Endothelial cell (in vitro differentiated cells): ENCODE measurements around the gene CHP2. TPM values are rescaled to one million over a fixed set of nuclear protein-coding genes. Genes with fewer than 3 reads are reported as not detected.
"Not testable (repeated sequence)": the region's sequence is repeated elsewhere in the genome, so short reads cannot be mapped to it uniquely, and the experiment has no call there.

Experiments
- DNase-seq: peaks from one replicate; pipeline ENCODE4 v3.0.0; 2021; ENCODE audit warnings: low spot score
- H3K27ac Mint-ChIP-seq: one replicate; pipeline ENCODE4 v1.8.0; 2021; ENCODE audit warnings: mixed read lengths, inconsistent platforms; ENCODE audit not compliant: unreplicated experiment
- H3K27me3 Mint-ChIP-seq: one replicate; pipeline ENCODE4 v1.8.0; 2021; ENCODE audit warnings: mild to moderate bottlenecking, moderate library complexity, mixed read lengths, inconsistent platforms; ENCODE audit not compliant: unreplicated experiment
- H3K36me3 Mint-ChIP-seq: one replicate; pipeline ENCODE4 v1.8.0; 2021; ENCODE audit warnings: mild to moderate bottlenecking, low read depth, mixed read lengths, inconsistent platforms; ENCODE audit not compliant: unreplicated experiment
- H3K4me1 Mint-ChIP-seq: one replicate; pipeline ENCODE4 v1.8.0; 2021; ENCODE audit warnings: mild to moderate bottlenecking, mixed read lengths, inconsistent platforms; ENCODE audit not compliant: unreplicated experiment
- H3K4me3 Mint-ChIP-seq: one replicate; pipeline ENCODE4 v1.8.0; 2021; ENCODE audit warnings: mild to moderate bottlenecking, mixed read lengths, inconsistent platforms; ENCODE audit not compliant: unreplicated experiment
- H3K9me3 Mint-ChIP-seq: one replicate; pipeline ENCODE4 v1.8.0; 2021; ENCODE audit warnings: mixed read lengths, inconsistent platforms; ENCODE audit not compliant: unreplicated experiment
- CTCF ChIP-seq: fragments of 200-600 bp; sonication (generic); IDR thresholded peaks from one replicate; pipeline ENCODE4 v1.5.0; 2021; ENCODE audit warnings: antibody characterized with exemption; ENCODE audit not compliant: unreplicated experiment
- total RNA-seq: library from RNA; stranded (reverse); fragmentation: NEBNext Ultra II Directional; extraction: Animal tissue kit (Norgen Biotek cat#: 25700); gene quantifications from one replicate; pipeline ENCODE4 v1.2.1, GENCODE V29; 2021; ENCODE audit not compliant: unreplicated experiment

CHP2 gene
- total RNA-seq, 1 donor from 2014 or later: not detected

GRCh38 chr16:23734176-23734893 lies 20.5 kb upstream of the CHP2 start:
- no peak overlapping the region for H3K4me3 Mint-ChIP-seq
- no peak overlapping the region for H3K27ac Mint-ChIP-seq

GRCh38 chr16:23737423-23738028 lies 17.3 kb upstream of the CHP2 start:
- H3K36me3 Mint-ChIP-seq, H3K27ac Mint-ChIP-seq, H3K4me3 Mint-ChIP-seq, H3K27me3 Mint-ChIP-seq, DNase-seq, H3K9me3 Mint-ChIP-seq, H3K4me1 Mint-ChIP-seq: not testable (repeated sequence)

More at GRCh38 chr16:23734176-23734893, 20.5 kb upstream of the CHP2 start:
- Mint-ChIP-seq H3K9me3 (no peaks in the 10 kb centered on the region), H3K36me3 (no peaks in the 10 kb centered on the region), H3K4me1 (no peaks in the 10 kb centered on the region), H3K27me3 (no peaks in the 10 kb centered on the region)
- no peak for TF ChIP-seq CTCF
- DNase-seq: no peak

GRCh38 chr16:23739516-23739915 lies 15.3 kb upstream of the CHP2 start:
- H3K9me3 Mint-ChIP-seq: no peaks in the 10 kb centered on the region
- no peak overlapping the region for H3K27ac Mint-ChIP-seq
- no peak for DNase-seq
- H3K4me3 Mint-ChIP-seq: no peak overlapping the region
- no peak for TF ChIP-seq CTCF
- no peaks in the 10 kb centered on the region for H3K27me3 Mint-ChIP-seq
- no peaks in the 10 kb centered on the region for H3K36me3 Mint-ChIP-seq
- no peaks in the 10 kb centered on the region for H3K4me1 Mint-ChIP-seq

GRCh38 chr16:23741675-23742303 lies 13.0 kb upstream of the CHP2 start:
- Mint-ChIP-seq H3K4me1 (no peaks in the 10 kb centered on the region), H3K4me3 (no peak overlapping the region), H3K9me3 (no peaks in the 10 kb centered on the region), H3K27me3 (no peaks in the 10 kb centered on the region), H3K27ac (no peak overlapping the region), H3K36me3 (no peaks in the 10 kb centered on the region)
- no peak for DNase-seq
- TF ChIP-seq CTCF: no peak

GRCh38 chr16:23742766-23743165 lies 12.1 kb upstream of the CHP2 start:
- no peaks in the 10 kb centered on the region for H3K9me3 Mint-ChIP-seq
- H3K27me3 Mint-ChIP-seq: no peaks in the 10 kb centered on the region
- no peak overlapping the region for H3K27ac Mint-ChIP-seq
- no peak overlapping the region for H3K4me3 Mint-ChIP-seq
- TF ChIP-seq CTCF: no peak
- no peaks in the 10 kb centered on the region for H3K36me3 Mint-ChIP-seq
- no peaks in the 10 kb centered on the region for H3K4me1 Mint-ChIP-seq
- no peak for DNase-seq
